ENCODE results near the gene GPC5. TPM values are rescaled to one million over a fixed set of nuclear protein-coding genes. Genes with fewer than 3 reads are reported as not detected.

Gene GPC5
- total RNA-seq, 1 experiment from 2014 or later, result 0.15 TPM

- no peak overlapping the region for H3K18ac ChIP-seq (ENCODE audit: insufficient read length, low read depth, low read length)
- no peaks in the 10 kb centered on the region for H3K79me2 ChIP-seq (ENCODE audit: insufficient read depth, low read length)
- no peak for DNase-seq
- Mint-ChIP-seq H3K4me3 (no peak overlapping the region), H3K27ac (no peak overlapping the region), H3K27me3 (ENCODE audit: low read depth) (no peaks in the 10 kb centered on the region), H3K4me1 (no peaks in the 10 kb centered on the region), H3K36me3 (ENCODE audit: insufficient read depth in 1 of 3, low read depth in 3 of 3) (no peaks in the 10 kb centered on the region), H3K9me3 (no peaks in the 10 kb centered on the region)
- no peaks in the 10 kb centered on the region for H3K79me1 ChIP-seq (ENCODE audit: insufficient read depth, low read depth, low read length, poor library complexity, severe bottlenecking)
- H4K91ac ChIP-seq (ENCODE audit: insufficient read length, low read depth, low read length), result no peak overlapping the region
- no peak overlapping the region for H3K4ac ChIP-seq (ENCODE audit: low read depth, low read length)
- H4K5ac ChIP-seq (ENCODE audit: insufficient read length, low read depth, low read length), result no peak overlapping the region
- H4K8ac ChIP-seq (replicated peaks; ENCODE audit: insufficient read length, low read depth, low read length), result no peak overlapping the region
- no peak overlapping the region for H3T11ph ChIP-seq (ENCODE audit: low read length)
- H2BK20ac ChIP-seq (ENCODE audit: low read depth, low read length, poor library complexity, severe bottlenecking), result no peak overlapping the region
- no peak overlapping the region for H2AK5ac ChIP-seq (ENCODE audit: insufficient read length, low read length)
- H3K9ac ChIP-seq (ENCODE audit: extremely low read depth, insufficient read length, low read length), result no peak overlapping the region
- WGBS (ENCODE audit: extremely low coverage, insufficient read length, low lambda C conversion rate), result no CpG with 5 or more reads among the region's 2 CpGs
- H3K27me3 ChIP-seq (ENCODE audit: insufficient read depth, low read length), result no peaks in the 10 kb centered on the region
- H3K4me1 ChIP-seq (ENCODE audit: insufficient read depth, low read length), result no peaks in the 10 kb centered on the region
- H3K23me2 ChIP-seq (ENCODE audit: insufficient read length, low read depth, low read length, poor library complexity, severe bottlenecking), result no peaks in the 10 kb centered on the region
- H3K27ac ChIP-seq (ENCODE audit: insufficient read length, low read depth, low read length), result no peak overlapping the region
- no peak overlapping the region for H2BK5ac ChIP-seq (ENCODE audit: insufficient read length, low read length)
- H3K9me3 ChIP-seq (ENCODE audit: control insufficient read depth, low read depth, low read length), result no peaks in the 10 kb centered on the region
- H3K56ac ChIP-seq (ENCODE audit: insufficient read length, low read depth, low read length), result no peak overlapping the region
- no peak overlapping the region for H2BK15ac ChIP-seq (ENCODE audit: low read depth, low read length)
- no peak overlapping the region for H3K23ac ChIP-seq (ENCODE audit: insufficient read length, low read depth, low read length)
- H3K4me2 ChIP-seq (ENCODE audit: insufficient read depth, insufficient read length, low read length), result no peak overlapping the region
- no peak overlapping the region for H2BK120ac ChIP-seq (ENCODE audit: low read depth, low read length, poor library complexity, severe bottlenecking)
- H2AFZ ChIP-seq (ENCODE audit: low read length), result no peak overlapping the region
- no peaks in the 10 kb centered on the region for H4K20me1 ChIP-seq (ENCODE audit: control insufficient read depth, insufficient read depth, insufficient read length)
- H2BK12ac ChIP-seq (ENCODE audit: insufficient read length, low read depth, low read length), result no peak overlapping the region
- TF ChIP-seq CTCF (conservative IDR thresholded peaks at IDR 0.05), result no peak
- no peak overlapping the region for H3K14ac ChIP-seq (ENCODE audit: insufficient read depth, low read length)
These were observed 1211.0 kb downstream of the GPC5 start for GRCh38 chr13:92609376-92609775.

All from H9 (cell line).